GM19438 (cell line): ENCODE measurements around the gene SLF2.

Source experiments
- ATAC-seq: cut with Tn5 transposase; IDR thresholded peaks from one replicate; pipeline ENCODE4 v1.9.1; 2021; ENCODE audit warnings: low read depth; ENCODE audit not compliant: unreplicated experiment

Gene SLF2, protein sequence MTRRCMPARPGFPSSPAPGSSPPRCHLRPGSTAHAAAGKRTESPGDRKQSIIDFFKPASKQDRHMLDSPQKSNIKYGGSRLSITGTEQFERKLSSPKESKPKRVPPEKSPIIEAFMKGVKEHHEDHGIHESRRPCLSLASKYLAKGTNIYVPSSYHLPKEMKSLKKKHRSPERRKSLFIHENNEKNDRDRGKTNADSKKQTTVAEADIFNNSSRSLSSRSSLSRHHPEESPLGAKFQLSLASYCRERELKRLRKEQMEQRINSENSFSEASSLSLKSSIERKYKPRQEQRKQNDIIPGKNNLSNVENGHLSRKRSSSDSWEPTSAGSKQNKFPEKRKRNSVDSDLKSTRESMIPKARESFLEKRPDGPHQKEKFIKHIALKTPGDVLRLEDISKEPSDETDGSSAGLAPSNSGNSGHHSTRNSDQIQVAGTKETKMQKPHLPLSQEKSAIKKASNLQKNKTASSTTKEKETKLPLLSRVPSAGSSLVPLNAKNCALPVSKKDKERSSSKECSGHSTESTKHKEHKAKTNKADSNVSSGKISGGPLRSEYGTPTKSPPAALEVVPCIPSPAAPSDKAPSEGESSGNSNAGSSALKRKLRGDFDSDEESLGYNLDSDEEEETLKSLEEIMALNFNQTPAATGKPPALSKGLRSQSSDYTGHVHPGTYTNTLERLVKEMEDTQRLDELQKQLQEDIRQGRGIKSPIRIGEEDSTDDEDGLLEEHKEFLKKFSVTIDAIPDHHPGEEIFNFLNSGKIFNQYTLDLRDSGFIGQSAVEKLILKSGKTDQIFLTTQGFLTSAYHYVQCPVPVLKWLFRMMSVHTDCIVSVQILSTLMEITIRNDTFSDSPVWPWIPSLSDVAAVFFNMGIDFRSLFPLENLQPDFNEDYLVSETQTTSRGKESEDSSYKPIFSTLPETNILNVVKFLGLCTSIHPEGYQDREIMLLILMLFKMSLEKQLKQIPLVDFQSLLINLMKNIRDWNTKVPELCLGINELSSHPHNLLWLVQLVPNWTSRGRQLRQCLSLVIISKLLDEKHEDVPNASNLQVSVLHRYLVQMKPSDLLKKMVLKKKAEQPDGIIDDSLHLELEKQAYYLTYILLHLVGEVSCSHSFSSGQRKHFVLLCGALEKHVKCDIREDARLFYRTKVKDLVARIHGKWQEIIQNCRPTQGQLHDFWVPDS

DNA sequence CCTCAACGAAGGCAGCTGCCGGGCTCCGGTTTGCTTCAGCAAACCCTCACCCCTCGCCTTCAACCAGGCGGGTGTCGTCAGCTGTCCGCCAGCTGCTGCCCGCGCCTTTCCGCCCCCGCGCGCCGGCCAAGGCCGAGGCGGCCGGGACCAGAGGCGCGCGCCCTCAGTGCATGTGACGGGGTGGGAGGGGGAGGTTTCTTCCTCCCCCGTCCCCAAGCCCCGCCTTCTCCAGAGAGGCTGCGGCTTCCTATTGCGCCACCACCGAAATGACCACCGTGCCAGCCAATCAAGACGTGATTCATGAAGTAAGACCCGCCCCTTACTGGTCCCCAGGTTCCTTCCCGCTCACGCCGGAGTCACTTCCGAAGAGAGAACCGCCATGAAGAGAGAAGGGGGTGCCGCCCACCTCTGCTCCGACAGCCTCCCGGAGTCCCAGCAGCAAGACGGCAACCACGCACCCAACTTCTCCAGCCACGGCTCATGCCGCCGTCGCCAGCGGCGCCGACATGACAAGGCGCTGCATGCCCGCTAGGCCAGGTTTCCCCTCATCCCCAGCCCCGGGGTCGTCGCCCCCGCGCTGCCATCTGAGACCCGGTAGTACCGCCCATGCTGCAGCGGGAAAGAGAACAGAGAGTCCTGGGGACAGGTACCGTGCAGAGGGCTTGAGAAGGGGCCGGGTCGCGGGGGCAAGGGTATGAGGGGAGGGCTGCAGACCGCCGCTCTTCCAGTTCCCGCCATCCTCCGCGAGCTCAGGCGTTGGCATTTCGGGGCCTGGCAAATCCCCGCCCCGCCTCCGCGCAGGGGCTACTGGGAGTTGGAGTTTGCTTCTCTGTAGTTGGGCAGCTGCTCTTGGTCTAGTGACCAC, at the start of gene SLF2:
Gene SLF2, plus strand, starts transcription at position 359 of the 865 bp plus-strand sequence. Its CDS starts 148 bp downstream, at position 507.
- ATAC-seq: peak; percentile 94

DNA sequence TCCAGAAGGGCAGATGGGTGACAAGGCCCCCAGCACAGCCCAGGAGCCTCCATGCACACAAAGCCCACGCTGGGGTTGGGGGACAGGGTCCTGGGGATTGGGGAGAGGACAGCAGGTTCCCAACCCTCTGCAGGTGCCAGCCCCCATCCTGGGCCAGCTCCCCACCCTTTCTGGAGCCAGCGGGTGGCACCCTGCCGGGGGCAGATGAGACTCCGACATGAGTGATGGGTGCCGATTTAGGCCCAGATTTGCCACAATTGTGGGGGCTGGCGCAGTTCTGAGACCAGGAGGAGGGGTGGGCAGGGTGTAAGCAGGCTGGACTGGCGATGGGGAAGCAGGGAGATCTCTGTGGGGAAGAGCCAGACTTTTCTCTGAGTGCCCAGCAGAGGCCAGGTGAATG, 49.3 kb upstream of the SLF2 start:
- no peak for ATAC-seq

DNA sequence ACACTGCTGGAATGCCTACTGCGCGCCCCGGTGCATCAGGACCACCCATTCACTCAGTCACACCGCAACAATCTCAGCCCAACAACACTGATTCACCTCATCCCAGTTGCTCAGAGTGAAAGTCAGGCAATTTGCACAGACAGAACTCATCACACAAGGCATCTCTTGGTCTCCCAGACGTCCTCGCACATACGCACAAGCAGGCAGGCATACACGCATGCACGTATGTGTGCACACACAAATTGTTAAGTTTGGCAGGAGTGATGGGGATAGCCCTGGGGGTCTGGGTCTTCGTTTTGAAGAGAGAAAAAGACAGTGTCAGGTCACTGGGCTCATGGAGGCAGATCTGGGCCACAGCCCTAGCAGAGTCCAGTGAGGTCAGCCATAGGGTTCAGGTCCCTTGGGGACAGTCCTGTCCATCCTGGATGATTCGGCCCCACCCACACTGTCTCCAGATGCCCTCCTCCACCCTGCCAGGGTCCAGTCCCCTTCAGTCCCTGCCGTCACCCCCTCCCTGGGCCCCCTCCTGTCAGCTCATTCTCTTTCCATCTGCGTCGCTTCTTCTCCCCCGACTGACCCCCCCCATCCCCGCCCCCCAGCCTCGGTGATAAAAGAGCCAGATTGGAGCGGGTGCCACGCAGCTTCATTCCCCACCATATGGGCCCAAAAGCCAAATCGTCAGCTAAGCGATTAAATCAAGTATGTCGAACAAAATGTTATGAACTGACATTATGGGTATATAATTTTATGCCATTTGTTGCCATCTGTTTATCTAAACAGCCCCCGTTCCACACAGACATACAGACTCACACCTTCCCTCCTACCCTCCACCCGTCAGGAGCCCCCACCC, 48.5 kb upstream of the SLF2 start:
- no peak for ATAC-seq

DNA sequence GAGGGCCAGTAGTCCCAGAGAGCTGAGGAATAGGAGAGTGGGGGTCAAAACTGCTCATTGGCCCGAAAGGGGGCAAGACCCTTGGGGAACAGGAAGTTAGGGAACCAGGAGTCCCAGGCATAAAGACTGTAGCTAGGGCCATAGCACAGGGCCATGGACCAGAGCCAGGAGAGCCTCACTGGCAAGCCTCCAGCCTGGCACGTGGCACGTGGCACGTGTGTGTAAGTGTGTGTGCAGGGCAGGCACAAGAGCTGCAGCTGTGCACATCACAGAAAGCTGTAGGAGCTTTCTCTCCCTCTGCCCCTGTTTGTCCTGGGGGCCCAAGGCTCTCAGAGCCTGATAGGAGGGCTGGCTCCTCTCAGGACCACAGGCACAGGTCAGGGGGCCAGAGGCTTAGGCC, 47.8 kb upstream of the SLF2 start:
- ATAC-seq: no peak

DNA sequence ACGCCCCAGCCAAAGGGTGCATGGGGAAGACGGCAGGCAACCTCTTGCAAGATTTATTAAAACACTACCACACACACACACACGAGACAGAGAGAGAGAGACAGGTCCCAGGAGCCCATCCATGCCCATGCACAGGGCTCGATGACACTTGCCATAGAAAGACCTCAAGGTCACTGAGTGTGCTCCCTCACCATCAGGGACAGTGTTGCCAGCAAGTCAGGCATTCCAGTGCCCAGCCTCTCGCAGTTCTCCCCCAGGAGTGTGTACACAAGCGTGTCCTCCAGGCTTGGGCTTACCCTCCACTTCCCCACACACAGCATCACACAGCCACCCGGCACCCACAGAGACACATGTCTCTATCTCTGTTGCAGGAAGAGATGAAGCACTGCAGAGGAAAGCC, 46.8 kb upstream of the SLF2 start:
- ATAC-seq: no peak

DNA sequence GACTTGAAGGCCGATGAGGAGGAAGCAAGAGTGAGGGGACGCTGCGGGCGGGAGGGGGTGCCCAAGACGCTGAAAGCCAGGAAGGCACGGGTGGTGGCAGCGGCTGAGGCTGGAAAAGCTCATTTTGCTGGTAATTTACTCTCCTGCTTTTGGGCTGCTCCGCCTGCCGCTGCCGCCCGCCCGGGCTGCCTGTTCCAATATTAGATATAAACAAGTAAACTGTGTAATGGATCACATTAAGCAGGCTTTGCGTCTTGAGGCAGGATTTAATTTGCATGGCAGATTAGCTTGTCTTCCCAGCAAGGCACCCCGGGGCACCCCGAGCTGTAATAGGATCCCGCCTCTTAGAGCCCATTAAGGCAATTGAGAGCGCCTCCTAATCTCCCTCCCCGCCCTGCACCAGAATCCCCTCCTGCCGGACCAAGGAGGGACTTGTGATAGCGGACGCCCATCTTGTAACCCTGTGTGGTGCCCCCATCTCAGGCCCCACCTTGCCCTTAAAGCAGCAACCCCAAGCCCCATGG, 46.1 kb upstream of the SLF2 start:
- ATAC-seq: no peak

DNA sequence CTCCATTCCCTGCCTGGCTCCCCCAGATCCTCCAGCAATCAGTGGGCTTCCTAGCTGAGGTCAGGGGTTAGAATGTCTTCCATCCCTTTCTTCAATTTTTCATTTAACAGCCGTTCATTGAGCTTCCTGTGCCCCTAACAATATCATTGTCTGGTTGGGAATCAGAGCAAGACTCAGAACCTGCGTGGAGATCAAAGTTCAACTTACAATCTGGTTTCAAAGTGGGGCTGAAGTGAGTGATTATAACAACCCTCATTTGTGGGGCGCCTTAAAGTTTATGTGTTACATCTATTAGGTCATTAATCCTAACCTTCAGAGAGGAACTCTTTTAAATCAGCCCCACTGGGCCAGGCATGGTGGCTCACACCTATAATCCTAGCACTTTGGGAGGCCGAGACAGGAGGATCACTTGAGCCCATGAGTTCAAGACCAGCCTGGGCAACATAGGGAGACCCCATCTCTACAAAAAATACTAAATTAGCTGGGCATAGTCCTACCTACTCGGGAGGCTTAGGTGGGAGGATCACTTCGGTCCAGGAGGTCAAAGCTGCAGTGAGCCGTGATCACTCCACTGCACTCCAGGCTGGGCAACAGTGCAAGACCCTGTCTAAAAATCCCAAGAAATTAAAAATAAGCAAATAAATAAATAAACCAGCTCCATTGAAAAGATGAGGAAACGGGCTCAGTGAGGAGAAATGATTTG, 45.4 kb upstream of the SLF2 start:
- no peak for ATAC-seq

DNA sequence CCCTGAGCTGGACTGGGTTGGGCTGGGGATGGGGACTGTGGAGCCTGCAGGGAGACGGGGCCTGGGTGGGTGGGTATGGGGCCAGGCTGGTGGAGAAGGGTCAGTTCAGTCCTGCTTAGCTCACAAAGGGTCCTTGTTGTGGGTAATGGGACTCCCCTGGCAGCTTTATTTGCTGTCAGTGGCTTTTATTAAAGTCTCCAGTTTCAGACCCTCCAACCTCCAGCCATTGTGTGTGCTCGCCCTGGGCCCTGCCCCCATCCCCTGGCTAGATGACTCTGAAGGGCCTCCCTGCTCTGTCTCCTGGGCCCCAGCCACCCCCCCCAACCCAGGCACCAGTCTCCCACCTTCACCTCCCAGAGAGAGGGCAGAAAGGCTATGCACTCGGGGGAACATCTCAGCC, 44.4 kb upstream of the SLF2 start:
- ATAC-seq: no peak

DNA sequence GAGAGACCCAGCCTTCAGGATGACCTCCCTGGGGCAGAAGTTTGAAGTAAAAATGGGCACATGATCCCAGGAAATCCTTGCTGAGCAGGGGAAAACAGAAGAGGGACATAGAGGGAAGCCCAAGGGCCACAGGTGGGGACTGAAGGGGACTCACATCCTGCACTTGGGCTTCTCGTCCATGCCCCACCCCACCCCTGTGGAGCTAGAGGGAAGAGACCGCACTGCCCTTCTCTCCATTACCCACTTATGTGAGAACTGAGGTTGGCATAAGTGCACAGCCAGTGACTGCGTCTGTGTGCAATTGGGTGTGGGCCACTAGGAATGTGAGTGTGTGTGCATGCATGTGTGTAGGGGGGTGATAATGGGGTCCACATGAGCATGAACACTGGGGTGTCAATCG, 43.4 kb upstream of the SLF2 start:
- no peak for ATAC-seq

DNA sequence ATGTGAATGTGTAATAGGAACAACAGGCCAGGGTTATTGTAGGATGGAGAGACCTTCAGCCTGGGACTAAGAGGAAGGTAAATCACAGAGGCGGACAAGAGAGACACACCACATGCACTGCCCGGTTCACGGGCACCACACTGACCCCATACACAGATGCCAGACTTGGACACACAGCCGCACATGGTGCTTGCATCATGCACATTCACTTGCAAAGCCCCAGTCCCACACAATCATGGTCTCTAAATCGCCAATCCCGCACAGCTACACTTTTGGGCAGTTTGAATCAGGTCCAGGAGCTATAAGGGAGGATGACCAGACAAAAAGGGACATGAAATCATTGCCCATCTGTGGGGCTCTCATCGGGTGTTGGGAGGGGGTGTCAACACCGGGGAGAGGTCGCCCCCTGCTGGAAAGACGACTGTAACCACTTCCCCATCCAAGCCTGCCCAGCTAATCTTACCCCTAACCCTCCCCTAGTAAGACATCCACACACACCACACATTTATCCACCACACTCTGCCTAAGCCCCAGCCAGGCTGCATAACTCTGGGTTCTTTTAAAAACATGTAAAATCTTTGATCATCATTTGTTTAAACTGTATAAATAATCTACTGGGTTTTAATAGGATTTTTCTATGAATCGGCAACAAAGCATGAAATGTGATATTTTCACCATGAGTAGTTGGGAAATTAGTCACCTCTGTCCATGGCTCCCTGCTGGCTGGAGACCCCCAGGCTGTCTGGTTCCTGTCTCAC, 40.5 kb upstream of the SLF2 start:
- no peak for ATAC-seq

DNA sequence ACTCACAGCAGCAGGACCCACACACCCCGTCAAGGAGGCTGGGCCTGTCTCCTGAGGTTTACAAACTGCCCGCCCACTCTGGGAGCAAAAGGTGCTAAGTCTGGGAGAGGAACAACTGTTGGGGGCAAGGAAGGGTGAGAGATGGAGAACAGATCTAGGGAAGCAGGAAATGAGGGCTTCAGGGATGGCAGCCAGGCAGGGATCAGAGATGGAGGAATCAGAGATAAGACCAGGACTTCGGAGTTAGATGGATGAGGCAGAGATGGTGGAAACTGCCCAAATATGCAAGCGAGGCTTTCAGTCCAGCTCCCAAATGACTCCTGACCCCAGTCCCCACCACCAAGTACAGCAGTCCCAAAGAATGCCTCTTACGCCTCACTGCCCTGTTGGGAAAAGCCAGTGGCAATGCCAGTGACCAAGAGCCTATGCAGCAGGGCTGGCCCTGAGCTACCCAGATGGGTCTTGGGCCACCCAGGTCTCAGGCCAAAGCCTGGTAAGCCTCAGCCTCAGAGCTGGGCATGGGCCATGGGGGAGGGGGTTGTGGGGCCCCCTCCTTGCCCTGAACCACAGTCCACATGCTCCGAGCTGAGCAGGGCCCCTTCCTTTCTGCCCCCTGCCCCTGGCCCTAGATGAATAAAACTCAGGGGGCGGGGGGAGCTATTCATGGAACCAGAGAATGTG, 39.5 kb upstream of the SLF2 start:
- no peak for ATAC-seq

DNA sequence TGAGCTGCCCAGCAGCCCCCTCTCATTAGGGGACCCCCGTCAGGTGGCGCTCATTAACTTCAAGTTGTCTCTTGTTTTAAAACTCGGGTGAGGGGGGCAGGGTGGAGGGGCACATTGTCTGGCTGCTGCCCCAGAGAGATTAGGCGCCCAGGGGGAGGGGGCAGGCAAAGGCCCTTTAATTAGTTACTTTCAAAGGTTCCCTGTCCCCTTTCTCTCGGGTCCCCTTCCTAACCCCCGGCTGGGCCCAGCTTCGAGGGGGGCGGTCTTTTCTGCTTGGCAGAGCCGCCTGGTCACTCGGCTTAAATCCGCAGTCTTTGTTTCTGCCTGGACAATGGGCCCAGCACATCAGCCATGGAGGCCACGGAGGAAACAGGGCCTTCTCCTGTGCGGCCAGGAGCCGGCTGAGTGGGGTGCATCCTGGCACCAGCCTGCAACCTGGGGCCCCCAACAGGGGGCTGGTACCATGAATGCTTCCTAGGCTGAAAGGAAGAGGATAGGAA, 38.9 kb upstream of the SLF2 start:
- ATAC-seq: no peak

DNA sequence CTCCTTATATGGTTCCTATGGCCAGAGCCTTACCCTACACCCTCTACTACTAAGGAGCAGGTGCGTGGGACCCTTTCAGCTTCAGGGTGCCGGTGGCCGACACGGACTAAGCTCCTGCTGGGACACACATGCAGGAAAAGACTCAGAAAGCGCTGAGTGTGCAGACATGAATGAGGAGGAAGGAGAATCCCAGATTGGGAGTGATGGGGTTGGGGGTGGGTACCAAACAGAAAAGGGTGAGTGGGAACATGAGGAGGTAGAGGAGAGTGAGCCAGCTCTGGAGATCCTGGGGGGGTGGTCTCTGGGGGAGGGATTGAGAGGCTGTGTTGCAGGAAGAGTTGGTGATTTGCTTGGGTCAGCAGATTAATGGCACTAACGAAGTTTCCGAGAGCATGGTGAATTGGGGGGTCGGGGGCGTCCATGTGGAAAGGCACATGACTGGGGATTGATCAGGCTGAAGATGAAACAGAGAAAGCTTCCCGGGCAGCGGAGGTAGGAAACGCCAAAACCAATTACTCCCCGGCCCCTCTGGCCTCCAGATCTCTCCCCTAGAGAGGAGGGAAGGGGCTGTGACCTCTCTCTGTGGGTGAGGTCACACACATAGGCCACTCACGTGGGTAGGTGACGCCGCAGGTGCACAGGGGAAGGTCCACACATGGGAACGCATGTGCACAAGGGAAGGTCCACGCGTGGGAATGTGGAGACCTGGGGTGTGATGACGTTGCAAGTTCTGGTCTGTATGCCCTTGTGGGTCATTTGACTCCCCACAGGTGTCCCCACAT, 37.9 kb upstream of the SLF2 start:
- ATAC-seq: no peak

DNA sequence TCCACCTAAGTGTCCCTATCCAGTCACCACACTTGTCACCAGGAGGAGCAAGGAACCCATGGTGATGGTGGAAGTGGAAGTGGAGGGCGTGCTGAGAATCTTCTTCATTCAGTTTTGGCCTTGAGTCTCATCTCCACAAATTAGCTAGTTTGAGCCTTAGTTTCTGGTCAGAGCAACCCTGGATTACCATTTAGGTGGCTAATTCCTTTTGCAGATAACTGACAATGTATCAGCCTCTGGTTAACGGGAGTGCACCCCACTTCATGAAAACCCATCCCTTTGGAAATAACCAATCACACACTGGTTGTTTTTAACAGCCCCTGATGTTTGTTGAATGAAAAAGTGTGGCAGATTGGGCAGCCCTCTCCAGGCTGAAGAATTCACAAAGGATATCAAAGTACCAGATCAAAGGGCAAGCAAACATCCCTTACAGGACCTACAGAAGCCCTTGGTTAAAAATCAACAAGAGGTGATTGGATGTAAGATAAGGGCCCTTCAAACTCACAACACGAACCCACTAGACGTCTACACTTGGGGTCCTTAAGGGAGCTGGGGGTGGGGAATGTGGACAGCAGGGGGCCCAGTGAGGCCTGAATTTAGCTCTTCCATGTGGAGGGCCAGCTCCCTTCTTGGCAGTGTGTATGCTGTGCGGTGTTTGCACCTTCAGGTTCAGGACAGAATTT, 37.1 kb upstream of the SLF2 start:
- no peak for ATAC-seq

DNA sequence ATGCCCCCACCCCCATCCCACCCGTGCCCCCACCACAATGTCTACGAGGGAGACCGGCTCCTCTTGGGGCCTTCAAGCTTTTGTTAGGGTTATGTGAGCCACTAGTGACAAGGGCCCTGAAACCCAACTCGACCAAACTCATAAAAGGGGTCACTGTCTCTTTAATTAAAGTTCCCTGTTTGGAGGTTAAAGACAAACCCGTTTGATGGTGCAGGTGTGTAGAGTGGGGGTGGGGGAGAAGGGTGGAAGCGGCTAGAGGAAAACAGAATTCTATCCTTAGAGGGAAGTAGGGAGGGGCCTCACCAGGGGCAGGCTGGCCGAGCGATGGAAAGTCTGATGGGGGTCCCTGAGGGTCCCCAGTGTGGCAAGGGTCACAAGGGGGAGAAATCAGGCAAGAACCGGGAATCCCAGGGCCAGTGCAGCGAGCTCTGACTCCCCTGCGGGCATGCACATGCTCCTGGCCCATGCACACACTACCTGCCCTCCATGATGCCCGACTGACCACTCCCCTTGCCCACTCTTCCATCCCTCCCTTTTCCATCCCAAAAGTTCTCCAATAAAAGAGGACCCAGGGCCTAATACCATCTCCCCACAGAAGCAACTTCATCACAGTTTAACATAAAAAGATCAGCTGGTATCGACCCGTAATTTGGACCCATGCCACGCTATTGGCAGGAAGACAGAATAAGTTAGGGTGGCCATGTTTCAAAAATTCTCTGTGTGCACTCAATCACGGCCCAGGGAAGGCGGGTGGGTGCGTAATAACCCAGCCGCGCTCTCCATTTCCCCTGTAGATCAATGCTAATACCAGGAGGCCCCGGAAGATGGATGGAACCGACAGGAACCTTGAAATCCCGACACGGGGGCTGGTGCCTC, 35.9 kb upstream of the SLF2 start:
- no peak for ATAC-seq
